H1 (cell line): ENCODE data around the gene CEP89.
"Not testable (repeated sequence)": the region's sequence is repeated elsewhere in the genome, so short reads cannot be mapped to it uniquely, and the experiment has no call there.

Experiments used
- CHD1 ChIP-seq: IDR thresholded peaks from 2 replicates; pipeline ENCODE4 v1.6.1; 2012; ENCODE audit warnings: low read depth, low read length, improper control_type of control experiment
- CHD2 ChIP-seq: IDR thresholded peaks from 2 replicates; pipeline ENCODE4 v1.6.1; 2012; ENCODE audit warnings: low read length, improper control_type of control experiment
- CTCF ChIP-seq, 3 experiments: IDR thresholded peaks; 1 replicate in 2 of 3; 2 replicates in 1 of 3; pipeline versions ENCODE4 v1.5.1 to v1.6.1; 2011; ENCODE audit warnings: low read length in 3 of 3, mild to moderate bottlenecking in 3 of 3, inconsistent platforms in 2 of 3, low read depth in 1 of 3, moderate library complexity in 1 of 3; ENCODE audit not compliant: insufficient read depth in 1 of 3; ENCODE audit errors: control extremely low read depth in 1 of 3
- EZH2 ChIP-seq: fragments of 200-600 bp; sonication (generic); IDR thresholded peaks from 2 replicates; pipeline ENCODE4 v1.7.1; 2012; ENCODE audit warnings: low read depth, mild to moderate bottlenecking, moderate library complexity, low read length, inconsistent platforms; ENCODE audit not compliant: severe bottlenecking
- MAX ChIP-seq: IDR thresholded peaks from 2 replicates; pipeline ENCODE4 v1.6.1; 2012; ENCODE audit warnings: inconsistent platforms
- POLR2AphosphoS5 ChIP-seq: IDR thresholded peaks from 2 replicates; pipeline ENCODE4 v1.6.1; 2011; ENCODE audit warnings: low read depth, low read length
- SRF ChIP-seq: IDR thresholded peaks from 2 replicates; pipeline ENCODE4 v1.6.1; 2011; ENCODE audit warnings: mild to moderate bottlenecking, low read depth, low read length, moderate library complexity

GRCh38 chr19:32856818-32857217 is 114.9 kb downstream of the CEP89 start:
- TF ChIP-seq CTCF (IDR thresholded peaks at IDR 0.05; ENCODE audit: control extremely low read depth in 1 of 3, insufficient read depth in 1 of 3, low read depth in 1 of 3, low read length in 3 of 3); EZH2; POLR2AphosphoS5; CHD1; MAX; CHD2; SRF: not testable (repeated sequence)
